HepG2 (cell line): Measurements from ENCODE around the gene CAGE1. TPM values are rescaled to one million over a fixed set of nuclear protein-coding genes. Genes with fewer than 3 reads are reported as not detected.

ENCODE experiments used
- BRD4 ChIP-seq: sonication (generic); formaldehyde crosslinking; IDR thresholded peaks from 2 replicates; pipeline ENCODE4 v1.4.0; 2020; ENCODE audit warnings: missing genetic modification reagents
- CBX1 ChIP-seq: IDR thresholded peaks from one replicate; pipeline ENCODE4 v1.6.1; 2016; ENCODE audit warnings: antibody characterized with exemption, low read depth
- CCDC6 ChIP-seq: sonication (generic); formaldehyde crosslinking; IDR thresholded peaks from 2 replicates; pipeline ENCODE4 v1.8.1; 2022; ENCODE audit warnings: mild to moderate bottlenecking, missing genetic modification reagents, moderate library complexity
- CENPX ChIP-seq: sonication (generic); formaldehyde crosslinking; IDR thresholded peaks from 2 replicates; pipeline ENCODE4 v1.9.0; 2021; ENCODE audit warnings: mild to moderate bottlenecking, missing genetic modification reagents, moderate library complexity
- GATAD2A ChIP-seq: IDR thresholded peaks from 2 replicates; pipeline ENCODE4 v1.6.1; 2016
- GPN1 ChIP-seq: sonication (generic); formaldehyde crosslinking; IDR thresholded peaks from 2 replicates; pipeline ENCODE4 v1.5.1; 2020; ENCODE audit warnings: missing genetic modification reagents, borderline replicate concordance
- KDM3A ChIP-seq: IDR thresholded peaks from 2 replicates; pipeline ENCODE4 v1.6.1; 2018; ENCODE audit warnings: low read depth, missing compliant biosample characterization
- MED1 ChIP-seq: sonication (generic); formaldehyde crosslinking; IDR thresholded peaks from 2 replicates; pipeline ENCODE4 v1.4.0; 2020; ENCODE audit warnings: missing genetic modification reagents
- MEF2D ChIP-seq: sonication (generic); formaldehyde crosslinking; IDR thresholded peaks from 2 replicates; pipeline ENCODE4 v1.5.1; 2020; ENCODE audit warnings: mild to moderate bottlenecking, missing genetic modification reagents
- NFE2L2 ChIP-seq: fragments of 150-350 bp; IDR thresholded peaks from 2 replicates; pipeline ENCODE4 v1.6.1; 2014; ENCODE audit warnings: low read length
- PCBP1 ChIP-seq: fragments of 200-400 bp; formaldehyde crosslinking; IDR thresholded peaks from 2 replicates; pipeline ENCODE4 v1.6.1; 2017; ENCODE audit warnings: mild to moderate bottlenecking, low read depth, low read length, borderline replicate concordance
- PLRG1 ChIP-seq: fragments of 450-650 bp; conservative IDR thresholded peaks from 2 replicates; pipeline ENCODE4 v1.6.1; 2016
- RBFOX2 ChIP-seq: fragments of 200-400 bp; formaldehyde crosslinking; IDR thresholded peaks from 2 replicates; pipeline ENCODE4 v1.6.1; 2017; ENCODE audit warnings: low read depth, mild to moderate bottlenecking, low read length
- SMC3 ChIP-seq: IDR thresholded peaks from 2 replicates; pipeline ENCODE4 v1.6.1; 2011; ENCODE audit warnings: low read length, improper control_type of control experiment
- TEAD3 ChIP-seq: optimal IDR thresholded peaks from 2 replicates; pipeline ENCODE3; 2016; ENCODE audit warnings: borderline replicate concordance
- THYN1 ChIP-seq: sonication (generic); formaldehyde crosslinking; IDR thresholded peaks from 2 replicates; pipeline ENCODE4 v1.8.1; 2023; ENCODE audit warnings: low read depth, mild to moderate bottlenecking, moderate library complexity, missing genetic modification reagents, borderline replicate concordance
- ZBTB8A ChIP-seq: sonication (generic); formaldehyde crosslinking; IDR thresholded peaks from 2 replicates; pipeline ENCODE4 v1.4.0; 2020; ENCODE audit warnings: mild to moderate bottlenecking, low read depth, missing genetic modification reagents, borderline replicate concordance
- ZFP1 ChIP-seq: IDR thresholded peaks from 2 replicates; pipeline ENCODE4 v1.6.1; 2016
- ZNF10 ChIP-seq: sonication (generic); formaldehyde crosslinking; IDR thresholded peaks from 2 replicates; pipeline ENCODE4 v1.4.0; 2020; ENCODE audit warnings: mild to moderate bottlenecking, low read depth, missing genetic modification reagents, borderline replicate concordance
- ZNF230 ChIP-seq: sonication (generic); formaldehyde crosslinking; IDR thresholded peaks from 2 replicates; pipeline ENCODE4 v1.4.0; 2020; ENCODE audit warnings: mild to moderate bottlenecking, missing genetic modification reagents
- ZNF235 ChIP-seq: sonication (generic); formaldehyde crosslinking; IDR thresholded peaks from 2 replicates; pipeline ENCODE4 v1.8.1; 2023; ENCODE audit warnings: mild to moderate bottlenecking, missing genetic modification reagents, borderline replicate concordance
- ZNF253 ChIP-seq: sonication (generic); formaldehyde crosslinking; IDR thresholded peaks from 2 replicates; pipeline ENCODE4 v1.8.0; 2022; ENCODE audit warnings: mild to moderate bottlenecking, missing genetic modification reagents, borderline replicate concordance
- ZNF33A ChIP-seq: sonication (generic); formaldehyde crosslinking; IDR thresholded peaks from 2 replicates; pipeline ENCODE4 v1.5.1; 2020; ENCODE audit warnings: missing genetic modification reagents, mild to moderate bottlenecking, moderate library complexity, borderline replicate concordance
- ZNF441 ChIP-seq: sonication (generic); formaldehyde crosslinking; IDR thresholded peaks from 2 replicates; pipeline ENCODE4 v1.7.0; 2021; ENCODE audit warnings: missing genetic modification reagents, borderline replicate concordance
- ZNF746 ChIP-seq: sonication (generic); formaldehyde crosslinking; IDR thresholded peaks from 2 replicates; pipeline ENCODE4 v1.8.0; 2022; ENCODE audit warnings: mild to moderate bottlenecking, missing genetic modification reagents
- ZNF782 ChIP-seq: sonication (generic); formaldehyde crosslinking; IDR thresholded peaks from 2 replicates; pipeline ENCODE4 v1.4.0; 2020; ENCODE audit warnings: missing genetic modification reagents, mild to moderate bottlenecking, borderline replicate concordance
- ZSCAN12 ChIP-seq: sonication (generic); formaldehyde crosslinking; IDR thresholded peaks from 2 replicates; pipeline ENCODE4 v1.9.0; 2021; ENCODE audit warnings: mild to moderate bottlenecking, missing genetic modification reagents
- polyA plus RNA-seq, 8 experiments: library from polyadenylated mRNA; depleted of rRNA in 3 of 8; stranded (reverse) in 7 of 8; unstranded in 1 of 8; fragments of >200 nt; fragmentation: Illumina TruSeq in 4 of 8; extraction: Trizol in 4 of 8; gene quantifications; 2 replicates each; pipeline versions ENCODE4 v1.2.1 to v1.2.3, GENCODE V29; 2011 to 2016; ENCODE audit warnings: low read depth in 4 of 8, missing spikeins in 1 of 8, mixed read lengths in 1 of 8; ENCODE audit not compliant: insufficient read depth in 1 of 8
- total RNA-seq, 5 experiments: library from RNA; depleted of rRNA; stranded (reverse); fragments of >200 nt; fragmentation: Illumina TruSeq; extraction: Trizol; gene quantifications; 2 replicates each; pipeline ENCODE4 v1.2.3, GENCODE V29; 2016; ENCODE audit warnings: low read depth in 1 of 5
- TF ChIP-seq, protein P1 (sequence below): sonication (generic); formaldehyde crosslinking; IDR thresholded peaks from 2 replicates; pipeline ENCODE4 v1.4.0; 2020; ENCODE audit warnings: missing genetic modification reagents
- TF ChIP-seq, protein P2 (sequence below): sonication (generic); formaldehyde crosslinking; IDR thresholded peaks from 2 replicates; pipeline ENCODE4 v1.5.0; 2020; ENCODE audit warnings: mild to moderate bottlenecking, missing genetic modification reagents

CAGE1 gene
- total and polyA plus RNA-seq, 2 of the 13 experiments (the other 11 are each of a cell fraction or from before 2014, with no cell fraction given): 0.03 to 0.15 TPM

DNA sequence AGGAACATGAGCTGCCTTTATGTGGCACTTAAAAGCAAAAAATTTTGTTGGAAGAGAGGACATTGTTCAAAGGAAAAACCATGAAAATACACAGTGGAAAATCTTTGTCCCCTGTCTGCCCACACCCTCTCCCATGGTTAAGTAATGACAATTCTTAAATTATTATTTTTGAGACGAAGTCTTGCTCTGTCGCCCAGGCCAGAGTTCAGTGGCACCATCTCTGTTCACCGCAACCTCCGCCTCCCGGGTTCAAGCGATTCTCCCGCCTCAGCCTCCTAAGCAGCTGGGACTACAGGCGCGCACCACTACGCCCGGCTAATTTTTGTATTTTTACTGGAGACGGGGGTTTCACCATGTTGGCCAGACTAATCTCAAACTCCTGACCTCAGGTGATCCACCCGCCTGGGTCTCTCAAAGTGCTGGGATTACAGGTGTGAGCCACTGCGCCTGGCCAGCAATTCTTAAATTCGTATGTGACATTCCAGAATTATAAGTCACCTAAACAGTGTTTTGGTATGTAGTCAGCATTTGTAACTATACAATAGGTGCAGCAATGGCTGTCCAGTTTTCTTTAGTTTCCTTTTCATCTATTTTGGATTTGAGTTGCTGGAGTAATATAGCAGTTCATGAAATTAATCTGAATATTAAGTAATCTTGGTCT, 75.9 kb downstream of the CAGE1 start (continued):
- no peak for TF ChIP-seq ZNF782 (CRISPR knock-in tag)
- TF ChIP-seq ZFP1 (CRISPR knock-in tag): no peak
- no peak for TF ChIP-seq TEAD3
- TF ChIP-seq, protein P1, sequence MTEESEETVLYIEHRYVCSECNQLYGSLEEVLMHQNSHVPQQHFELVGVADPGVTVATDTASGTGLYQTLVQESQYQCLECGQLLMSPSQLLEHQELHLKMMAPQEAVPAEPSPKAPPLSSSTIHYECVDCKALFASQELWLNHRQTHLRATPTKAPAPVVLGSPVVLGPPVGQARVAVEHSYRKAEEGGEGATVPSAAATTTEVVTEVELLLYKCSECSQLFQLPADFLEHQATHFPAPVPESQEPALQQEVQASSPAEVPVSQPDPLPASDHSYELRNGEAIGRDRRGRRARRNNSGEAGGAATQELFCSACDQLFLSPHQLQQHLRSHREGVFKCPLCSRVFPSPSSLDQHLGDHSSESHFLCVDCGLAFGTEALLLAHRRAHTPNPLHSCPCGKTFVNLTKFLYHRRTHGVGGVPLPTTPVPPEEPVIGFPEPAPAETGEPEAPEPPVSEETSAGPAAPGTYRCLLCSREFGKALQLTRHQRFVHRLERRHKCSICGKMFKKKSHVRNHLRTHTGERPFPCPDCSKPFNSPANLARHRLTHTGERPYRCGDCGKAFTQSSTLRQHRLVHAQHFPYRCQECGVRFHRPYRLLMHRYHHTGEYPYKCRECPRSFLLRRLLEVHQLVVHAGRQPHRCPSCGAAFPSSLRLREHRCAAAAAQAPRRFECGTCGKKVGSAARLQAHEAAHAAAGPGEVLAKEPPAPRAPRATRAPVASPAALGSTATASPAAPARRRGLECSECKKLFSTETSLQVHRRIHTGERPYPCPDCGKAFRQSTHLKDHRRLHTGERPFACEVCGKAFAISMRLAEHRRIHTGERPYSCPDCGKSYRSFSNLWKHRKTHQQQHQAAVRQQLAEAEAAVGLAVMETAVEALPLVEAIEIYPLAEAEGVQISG (CRISPR knock-in tag): no peak
- no peak for TF ChIP-seq RBFOX2
- no peak for TF ChIP-seq ZNF441
- TF ChIP-seq ZNF253 (CRISPR knock-in tag): no peak
- no peak for TF ChIP-seq CBX1
- TF ChIP-seq BRD4 (CRISPR knock-in tag): no peak
- no peak for TF ChIP-seq PCBP1
- TF ChIP-seq MED1 (CRISPR knock-in tag): no peak
- TF ChIP-seq CENPX: no peak
- no peak for TF ChIP-seq KDM3A (CRISPR knock-in tag)
- TF ChIP-seq ZNF235: no peak
- no peak for TF ChIP-seq ZNF746 (CRISPR knock-in tag)
- no peak for TF ChIP-seq GATAD2A (CRISPR knock-in tag)
- TF ChIP-seq ZNF230 (CRISPR knock-in tag): no peak
- TF ChIP-seq ZNF33A: peak; percentile 62; the same call in 1 of the 2 replicates
- TF ChIP-seq ZSCAN12: no peak
- TF ChIP-seq SMC3: no peak
- no peak for TF ChIP-seq NFE2L2
- TF ChIP-seq MEF2D (CRISPR knock-in tag): no peak
- no peak for TF ChIP-seq ZNF10 (CRISPR knock-in tag)
- TF ChIP-seq GPN1 (CRISPR knock-in tag): no peak
- no peak for TF ChIP-seq ZBTB8A (CRISPR knock-in tag)
- no peak for TF ChIP-seq PLRG1
- TF ChIP-seq, protein P2, sequence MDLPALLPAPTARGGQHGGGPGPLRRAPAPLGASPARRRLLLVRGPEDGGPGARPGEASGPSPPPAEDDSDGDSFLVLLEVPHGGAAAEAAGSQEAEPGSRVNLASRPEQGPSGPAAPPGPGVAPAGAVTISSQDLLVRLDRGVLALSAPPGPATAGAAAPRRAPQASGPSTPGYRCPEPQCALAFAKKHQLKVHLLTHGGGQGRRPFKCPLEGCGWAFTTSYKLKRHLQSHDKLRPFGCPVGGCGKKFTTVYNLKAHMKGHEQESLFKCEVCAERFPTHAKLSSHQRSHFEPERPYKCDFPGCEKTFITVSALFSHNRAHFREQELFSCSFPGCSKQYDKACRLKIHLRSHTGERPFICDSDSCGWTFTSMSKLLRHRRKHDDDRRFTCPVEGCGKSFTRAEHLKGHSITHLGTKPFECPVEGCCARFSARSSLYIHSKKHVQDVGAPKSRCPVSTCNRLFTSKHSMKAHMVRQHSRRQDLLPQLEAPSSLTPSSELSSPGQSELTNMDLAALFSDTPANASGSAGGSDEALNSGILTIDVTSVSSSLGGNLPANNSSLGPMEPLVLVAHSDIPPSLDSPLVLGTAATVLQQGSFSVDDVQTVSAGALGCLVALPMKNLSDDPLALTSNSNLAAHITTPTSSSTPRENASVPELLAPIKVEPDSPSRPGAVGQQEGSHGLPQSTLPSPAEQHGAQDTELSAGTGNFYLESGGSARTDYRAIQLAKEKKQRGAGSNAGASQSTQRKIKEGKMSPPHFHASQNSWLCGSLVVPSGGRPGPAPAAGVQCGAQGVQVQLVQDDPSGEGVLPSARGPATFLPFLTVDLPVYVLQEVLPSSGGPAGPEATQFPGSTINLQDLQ (CRISPR knock-in tag): no peak
- peak; percentile 85; the same call in 1 of the 2 replicates for TF ChIP-seq THYN1 (CRISPR knock-in tag)
- no peak for TF ChIP-seq CCDC6 (CRISPR knock-in tag)
